WTC11 (cell line): ENCODE measurements around the gene MDN1. TPM values are rescaled to one million over a fixed set of nuclear protein-coding genes. Genes with fewer than 3 reads are reported as not detected.
A peak's percentile ranks its signal among the peaks of the same experiment; 100 is the strongest.

Experiments used
- ATF1 ChIP-seq: sonication (generic); formaldehyde crosslinking; IDR thresholded peaks from 2 replicates; pipeline ENCODE4 v1.8.1; 2023; ENCODE audit warnings: mild to moderate bottlenecking, moderate library complexity, missing genetic modification reagents
- ATF3 ChIP-seq: sonication (generic); formaldehyde crosslinking; conservative IDR thresholded peaks from 2 replicates; pipeline ENCODE4 v1.8.1; 2022; ENCODE audit warnings: mild to moderate bottlenecking, missing genetic modification reagents
- CREB1 ChIP-seq: sonication (generic); formaldehyde crosslinking; IDR thresholded peaks from 2 replicates; pipeline ENCODE4 v1.8.0; 2023; ENCODE audit warnings: mild to moderate bottlenecking, missing genetic modification reagents
- CTCF ChIP-seq: fragments of 200-600 bp; IDR thresholded peaks from 2 replicates; pipeline ENCODE4 v1.8.0; 2022; ENCODE audit warnings: antibody characterized with exemption
- ESRRA ChIP-seq: sonication (generic); formaldehyde crosslinking; IDR thresholded peaks from 2 replicates; pipeline ENCODE4 v1.8.1; 2022; ENCODE audit warnings: mild to moderate bottlenecking, missing genetic modification reagents, borderline replicate concordance
- ETV6 ChIP-seq: sonication (generic); formaldehyde crosslinking; IDR thresholded peaks from 2 replicates; pipeline ENCODE4 v1.8.1; 2022; ENCODE audit warnings: mild to moderate bottlenecking, missing genetic modification reagents
- FOXP1 ChIP-seq: sonication (generic); formaldehyde crosslinking; IDR thresholded peaks from 2 replicates; pipeline ENCODE4 v1.8.0; 2022; ENCODE audit warnings: missing genetic modification reagents, mild to moderate bottlenecking, moderate library complexity, borderline replicate concordance
- JAZF1 ChIP-seq: fragments of 250-450 bp; sonication (Bioruptor Pico); IDR thresholded peaks from 2 replicates; pipeline ENCODE4 v1.9.0; 2021; ENCODE audit warnings: moderate library complexity, mild to moderate bottlenecking, inconsistent platforms
- JUN ChIP-seq: sonication (generic); formaldehyde crosslinking; IDR thresholded peaks from 2 replicates; pipeline ENCODE4 v1.8.0; 2023; ENCODE audit warnings: mild to moderate bottlenecking, missing genetic modification reagents
- MAX ChIP-seq: sonication (generic); formaldehyde crosslinking; IDR thresholded peaks from 2 replicates; pipeline ENCODE4 v1.8.0; 2022; ENCODE audit warnings: mild to moderate bottlenecking, missing genetic modification reagents
- MYBL2 ChIP-seq: sonication (generic); formaldehyde crosslinking; IDR thresholded peaks from 2 replicates; pipeline ENCODE4 v1.8.1; 2023; ENCODE audit warnings: mild to moderate bottlenecking, moderate library complexity, missing genetic modification reagents
- NFE2L1 ChIP-seq: sonication (generic); formaldehyde crosslinking; IDR thresholded peaks from 2 replicates; pipeline ENCODE4 v1.8.1; 2023; ENCODE audit warnings: missing genetic modification reagents
- NFYB ChIP-seq: sonication (generic); formaldehyde crosslinking; conservative IDR thresholded peaks from 2 replicates; pipeline ENCODE4 v1.8.0; 2022; ENCODE audit warnings: low read depth, missing genetic modification reagents
- NR3C1 ChIP-seq: sonication (generic); formaldehyde crosslinking; conservative IDR thresholded peaks from 2 replicates; pipeline ENCODE4 v1.8.1; 2023; ENCODE audit warnings: low read depth, mild to moderate bottlenecking, missing genetic modification reagents
- RORB ChIP-seq: fragments of 250-450 bp; sonication (Bioruptor Pico); IDR thresholded peaks from 2 replicates; pipeline ENCODE4 v1.9.0; 2021; ENCODE audit warnings: mild to moderate bottlenecking
- SP1 ChIP-seq: sonication (generic); formaldehyde crosslinking; conservative IDR thresholded peaks from 2 replicates; pipeline ENCODE4 v1.8.1; 2022; ENCODE audit warnings: missing genetic modification reagents
- TEAD1 ChIP-seq: sonication (generic); formaldehyde crosslinking; IDR thresholded peaks from 2 replicates; pipeline ENCODE4 v1.8.0; 2022; ENCODE audit warnings: mild to moderate bottlenecking, missing genetic modification reagents
- TEAD4 ChIP-seq: sonication (generic); formaldehyde crosslinking; IDR thresholded peaks from 2 replicates; pipeline ENCODE4 v1.8.0; 2022; ENCODE audit warnings: mild to moderate bottlenecking, missing genetic modification reagents
- TP53 ChIP-seq: sonication (generic); formaldehyde crosslinking; IDR thresholded peaks from 2 replicates; pipeline ENCODE4 v1.8.1; 2023; ENCODE audit warnings: mild to moderate bottlenecking, missing genetic modification reagents
- ZMAT4 ChIP-seq: fragments of 250-450 bp; sonication (Bioruptor Pico); IDR thresholded peaks from 2 replicates; pipeline ENCODE4 v1.9.0; 2021; ENCODE audit warnings: mild to moderate bottlenecking
- ZNF121 ChIP-seq: sonication (generic); formaldehyde crosslinking; IDR thresholded peaks from 2 replicates; pipeline ENCODE4 v1.8.0; 2023; ENCODE audit warnings: missing genetic modification reagents
- ZNF138 ChIP-seq: sonication (generic); formaldehyde crosslinking; conservative IDR thresholded peaks from 2 replicates; pipeline ENCODE4 v1.8.1; 2022; ENCODE audit warnings: mild to moderate bottlenecking, moderate library complexity, missing genetic modification reagents
- ZNF232 ChIP-seq: sonication (generic); formaldehyde crosslinking; IDR thresholded peaks from 2 replicates; pipeline ENCODE4 v1.8.0; 2022; ENCODE audit warnings: mild to moderate bottlenecking, missing genetic modification reagents
- ZNF263 ChIP-seq: sonication (generic); formaldehyde crosslinking; IDR thresholded peaks from 2 replicates; pipeline ENCODE4 v1.8.1; 2022; ENCODE audit warnings: low read depth, mild to moderate bottlenecking, moderate library complexity, missing genetic modification reagents
- total RNA-seq: library from RNA; stranded (reverse); gene quantifications from 3 replicates; pipeline ENCODE4 v1.2.3, GENCODE V29; 2021
- TF ChIP-seq, protein P1 (sequence below): sonication (generic); formaldehyde crosslinking; IDR thresholded peaks from 2 replicates; pipeline ENCODE4 v1.8.1; 2023; ENCODE audit warnings: mild to moderate bottlenecking, missing genetic modification reagents
- TF ChIP-seq, protein P2 (sequence below): sonication (generic); formaldehyde crosslinking; IDR thresholded peaks from 2 replicates; pipeline ENCODE4 v1.8.0; 2022; ENCODE audit warnings: mild to moderate bottlenecking, missing genetic modification reagents
- TF ChIP-seq, protein P3 (sequence below): sonication (generic); formaldehyde crosslinking; IDR thresholded peaks from 2 replicates; pipeline ENCODE4 v1.8.1; 2022; ENCODE audit warnings: mild to moderate bottlenecking, moderate library complexity, missing genetic modification reagents
- TF ChIP-seq, protein P4 (sequence below): sonication (generic); formaldehyde crosslinking; IDR thresholded peaks from 2 replicates; pipeline ENCODE4 v1.8.1; 2023; ENCODE audit warnings: mild to moderate bottlenecking, missing genetic modification reagents
- TF ChIP-seq, protein P5 (sequence below): sonication (generic); formaldehyde crosslinking; IDR thresholded peaks from 2 replicates; pipeline ENCODE4 v1.8.1; 2022; ENCODE audit warnings: low read depth, mild to moderate bottlenecking, moderate library complexity, missing genetic modification reagents, borderline replicate concordance

MDN1 gene
- total RNA-seq, 1 experiment from 2014 or later = 195 TPM

- TF ChIP-seq, protein P1, sequence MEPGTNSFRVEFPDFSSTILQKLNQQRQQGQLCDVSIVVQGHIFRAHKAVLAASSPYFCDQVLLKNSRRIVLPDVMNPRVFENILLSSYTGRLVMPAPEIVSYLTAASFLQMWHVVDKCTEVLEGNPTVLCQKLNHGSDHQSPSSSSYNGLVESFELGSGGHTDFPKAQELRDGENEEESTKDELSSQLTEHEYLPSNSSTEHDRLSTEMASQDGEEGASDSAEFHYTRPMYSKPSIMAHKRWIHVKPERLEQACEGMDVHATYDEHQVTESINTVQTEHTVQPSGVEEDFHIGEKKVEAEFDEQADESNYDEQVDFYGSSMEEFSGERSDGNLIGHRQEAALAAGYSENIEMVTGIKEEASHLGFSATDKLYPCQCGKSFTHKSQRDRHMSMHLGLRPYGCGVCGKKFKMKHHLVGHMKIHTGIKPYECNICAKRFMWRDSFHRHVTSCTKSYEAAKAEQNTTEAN = peak; percentile 84
- TF ChIP-seq MAX (peak; percentile 83), JUN (CRISPR knock-in tag) (0 out of 2 replicates have a peak, but pooled peaks have one; percentile 46), ESRRA (CRISPR knock-in tag) (no peak), MYBL2 (CRISPR knock-in tag) (0 out of 2 replicates have a peak, but pooled peaks have one; percentile 56), ZNF263 (CRISPR knock-in tag) (no peak), NFE2L1 (CRISPR knock-in tag) (peak; percentile 71; the same call in 1 of the 2 replicates), ZNF138 (CRISPR knock-in tag) (no peak), JAZF1 (CRISPR knock-in tag) (no peak), TEAD4 (CRISPR knock-in tag) (0 out of 2 replicates have a peak, but pooled peaks have one; percentile 53), ETV6 (CRISPR knock-in tag) (no peak), ATF1 (CRISPR knock-in tag) (no peak), FOXP1 (CRISPR knock-in tag) (peak; percentile 71; the same call in 1 of the 2 replicates), RORB (CRISPR knock-in tag) (no peak), NR3C1 (CRISPR knock-in tag) (no peak), TP53 (0 out of 2 replicates have a peak, but pooled peaks have one; percentile 41), SP1 (CRISPR knock-in tag) (peak; percentile 81), ZMAT4 (no peak), CTCF (no peak), TEAD1 (CRISPR knock-in tag) (no peak), CREB1 (CRISPR knock-in tag) (0 out of 2 replicates have a peak, but pooled peaks have one; percentile 45), NFYB (CRISPR knock-in tag) (peak; percentile 72), ZNF121 (CRISPR knock-in tag) (0 out of 2 replicates have a peak, but pooled peaks have one; percentile 14), ZNF232 (CRISPR knock-in tag) (no peak), ATF3 (CRISPR knock-in tag) (no peak)
- TF ChIP-seq, protein P2, sequence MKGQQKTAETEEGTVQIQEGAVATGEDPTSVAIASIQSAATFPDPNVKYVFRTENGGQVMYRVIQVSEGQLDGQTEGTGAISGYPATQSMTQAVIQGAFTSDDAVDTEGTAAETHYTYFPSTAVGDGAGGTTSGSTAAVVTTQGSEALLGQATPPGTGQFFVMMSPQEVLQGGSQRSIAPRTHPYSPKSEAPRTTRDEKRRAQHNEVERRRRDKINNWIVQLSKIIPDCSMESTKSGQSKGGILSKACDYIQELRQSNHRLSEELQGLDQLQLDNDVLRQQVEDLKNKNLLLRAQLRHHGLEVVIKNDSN = 0 out of 2 replicates have a peak, but pooled peaks have one; percentile 38
- TF ChIP-seq, protein P3, sequence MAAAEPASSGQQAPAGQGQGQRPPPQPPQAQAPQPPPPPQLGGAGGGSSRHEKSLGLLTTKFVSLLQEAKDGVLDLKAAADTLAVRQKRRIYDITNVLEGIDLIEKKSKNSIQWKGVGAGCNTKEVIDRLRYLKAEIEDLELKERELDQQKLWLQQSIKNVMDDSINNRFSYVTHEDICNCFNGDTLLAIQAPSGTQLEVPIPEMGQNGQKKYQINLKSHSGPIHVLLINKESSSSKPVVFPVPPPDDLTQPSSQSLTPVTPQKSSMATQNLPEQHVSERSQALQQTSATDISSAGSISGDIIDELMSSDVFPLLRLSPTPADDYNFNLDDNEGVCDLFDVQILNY (CRISPR knock-in tag) = peak; percentile 98
- TF ChIP-seq, protein P4, sequence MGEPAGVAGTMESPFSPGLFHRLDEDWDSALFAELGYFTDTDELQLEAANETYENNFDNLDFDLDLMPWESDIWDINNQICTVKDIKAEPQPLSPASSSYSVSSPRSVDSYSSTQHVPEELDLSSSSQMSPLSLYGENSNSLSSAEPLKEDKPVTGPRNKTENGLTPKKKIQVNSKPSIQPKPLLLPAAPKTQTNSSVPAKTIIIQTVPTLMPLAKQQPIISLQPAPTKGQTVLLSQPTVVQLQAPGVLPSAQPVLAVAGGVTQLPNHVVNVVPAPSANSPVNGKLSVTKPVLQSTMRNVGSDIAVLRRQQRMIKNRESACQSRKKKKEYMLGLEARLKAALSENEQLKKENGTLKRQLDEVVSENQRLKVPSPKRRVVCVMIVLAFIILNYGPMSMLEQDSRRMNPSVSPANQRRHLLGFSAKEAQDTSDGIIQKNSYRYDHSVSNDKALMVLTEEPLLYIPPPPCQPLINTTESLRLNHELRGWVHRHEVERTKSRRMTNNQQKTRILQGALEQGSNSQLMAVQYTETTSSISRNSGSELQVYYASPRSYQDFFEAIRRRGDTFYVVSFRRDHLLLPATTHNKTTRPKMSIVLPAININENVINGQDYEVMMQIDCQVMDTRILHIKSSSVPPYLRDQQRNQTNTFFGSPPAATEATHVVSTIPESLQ = no peak
- TF ChIP-seq, protein P5, sequence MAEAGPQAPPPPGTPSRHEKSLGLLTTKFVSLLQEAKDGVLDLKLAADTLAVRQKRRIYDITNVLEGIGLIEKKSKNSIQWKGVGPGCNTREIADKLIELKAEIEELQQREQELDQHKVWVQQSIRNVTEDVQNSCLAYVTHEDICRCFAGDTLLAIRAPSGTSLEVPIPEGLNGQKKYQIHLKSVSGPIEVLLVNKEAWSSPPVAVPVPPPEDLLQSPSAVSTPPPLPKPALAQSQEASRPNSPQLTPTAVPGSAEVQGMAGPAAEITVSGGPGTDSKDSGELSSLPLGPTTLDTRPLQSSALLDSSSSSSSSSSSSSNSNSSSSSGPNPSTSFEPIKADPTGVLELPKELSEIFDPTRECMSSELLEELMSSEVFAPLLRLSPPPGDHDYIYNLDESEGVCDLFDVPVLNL (CRISPR knock-in tag) = 0 out of 2 replicates have a peak, but pooled peaks have one; percentile 83
Observed at GRCh38 chr6:89829472-89830169, 10.0 kb upstream of the MDN1 start, which contains the start of gene CASP8AP2 (continued).
